Measurements from ENCODE around the gene MEIOB. TPM values are rescaled to one million over a fixed set of nuclear protein-coding genes. Genes with fewer than 3 reads are reported as not detected.
A peak's percentile ranks its signal among the peaks of the same experiment; 100 is the strongest.

Gene MEIOB
- polyA plus RNA-seq, 2 donors, result 0.08 TPM; not detected in 1

GRCh38 chr16:1792836-1793577 lies 79.0 kb downstream of the MEIOB start:
- H3K9me3 ChIP-seq (ENCODE audit: control insufficient read depth in 2 of 2, insufficient read depth in 1 of 2, low read depth in 1 of 2, low read length in 1 of 2), result peaks cover 0 to 1% of the 10 kb centered on the region in 2 donors
- peaks cover 0 to 32% of the 10 kb centered on the region in 2 donors for H3K36me3 ChIP-seq (ENCODE audit: control insufficient read depth in 2 of 2, insufficient read depth in 2 of 2, low read length in 1 of 2)
- 83 to 89% methylated on average over 27 to 33 of the region's 33 CpGs for WGBS, 2 donors
- H3K27ac ChIP-seq (ENCODE audit: low read depth in 2 of 2, low read length in 1 of 2), result no peak overlapping the region
- H3K4me1 ChIP-seq (ENCODE audit: control insufficient read depth in 2 of 2, insufficient read depth in 2 of 2, low read length in 1 of 2), result peaks cover 0 to 12% of the 10 kb centered on the region in 2 donors
- H3K27me3 ChIP-seq (ENCODE audit: control insufficient read depth in 1 of 2, insufficient read depth in 2 of 2, low read length in 2 of 2), result no peaks in the 10 kb centered on the region
- no peak overlapping the region for H3K4me3 ChIP-seq (ENCODE audit: low read depth in 1 of 2, low read length in 2 of 2)

DNA sequence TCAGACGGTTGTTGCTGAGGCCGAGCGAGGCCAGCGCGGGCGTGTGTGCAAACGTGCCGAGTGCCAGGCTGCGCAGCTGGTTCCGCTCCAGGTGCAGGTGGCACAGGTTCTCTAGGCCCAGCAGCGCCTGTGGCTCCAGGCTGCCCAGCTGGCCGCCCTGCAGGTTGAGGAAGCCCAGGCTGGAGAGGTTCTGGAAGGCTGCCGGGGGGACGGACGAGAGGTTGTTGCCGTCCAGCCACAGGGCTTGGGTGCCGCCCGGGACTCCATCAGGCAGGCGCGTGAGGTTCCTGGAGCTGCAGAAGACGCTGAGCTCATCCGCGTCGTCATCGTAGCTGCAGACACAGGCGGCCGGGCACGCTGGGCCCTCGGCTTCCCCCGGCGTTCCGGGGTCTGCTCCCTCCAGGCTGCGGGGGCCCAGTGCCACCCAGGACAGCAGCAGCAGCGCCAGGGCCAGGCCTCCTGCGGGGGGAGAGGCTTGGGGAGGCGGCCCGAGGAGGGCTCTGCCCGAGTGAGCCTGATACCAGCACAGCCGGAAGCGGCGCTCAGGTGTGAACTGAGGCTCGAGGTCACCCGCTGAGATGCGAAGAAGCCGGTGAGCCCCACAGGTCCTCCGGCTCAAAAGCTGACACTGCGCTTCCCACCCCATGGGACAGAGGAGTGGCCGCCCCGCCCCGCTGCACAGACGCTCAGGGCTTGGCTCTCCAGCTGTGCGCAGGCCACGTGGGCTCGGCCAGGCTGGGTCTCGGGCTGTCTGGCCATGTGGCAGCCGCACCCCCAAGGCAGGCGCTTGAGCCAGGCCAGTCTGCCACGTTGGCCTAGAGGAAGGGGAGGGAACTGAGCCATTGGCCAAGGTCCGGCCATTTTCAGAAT lies 79.8 kb downstream of the MEIOB start:
- WGBS, 2 donors, result 89 to 91% methylated on average over 50 to 59 of the region's 59 CpGs
- no peak overlapping the region for H3K27ac ChIP-seq (ENCODE audit: low read depth in 2 of 2, low read length in 1 of 2)
- H3K4me3 ChIP-seq (ENCODE audit: low read depth in 1 of 2, low read length in 2 of 2), result no peak overlapping the region

GRCh38 chr16:1791256-1791942 lies 80.6 kb downstream of the MEIOB start:
- Histone ChIP-seq H3K4me1 (ENCODE audit: control insufficient read depth in 2 of 2, insufficient read depth in 2 of 2, low read length in 1 of 2) (peaks cover 0 to 17% of the 10 kb centered on the region in 2 donors), H3K4me3 (ENCODE audit: low read depth in 1 of 2, low read length in 2 of 2) (no peak overlapping the region), H3K9me3 (ENCODE audit: control insufficient read depth in 2 of 2, insufficient read depth in 1 of 2, low read depth in 1 of 2, low read length in 1 of 2) (no peaks in the 10 kb centered on the region), H3K36me3 (ENCODE audit: control insufficient read depth in 2 of 2, insufficient read depth in 2 of 2, low read length in 1 of 2) (peaks cover 0 to 46% of the 10 kb centered on the region in 2 donors), H3K27ac (ENCODE audit: low read depth in 2 of 2, low read length in 1 of 2) (no peak overlapping the region), H3K27me3 (ENCODE audit: control insufficient read depth in 1 of 2, insufficient read depth in 2 of 2, low read length in 2 of 2) (no peaks in the 10 kb centered on the region)
- 93 to 95% methylated on average over 53 of the region's 53 CpGs for WGBS, 2 donors

More for the DNA sequence above, 79.8 kb downstream of the MEIOB start:
- peaks cover 0 to 40% of the 10 kb centered on the region in 2 donors for H3K36me3 ChIP-seq (ENCODE audit: control insufficient read depth in 2 of 2, insufficient read depth in 2 of 2, low read length in 1 of 2)
- H3K9me3 ChIP-seq (ENCODE audit: control insufficient read depth in 2 of 2, insufficient read depth in 1 of 2, low read depth in 1 of 2, low read length in 1 of 2), result no peaks in the 10 kb centered on the region
- no peaks in the 10 kb centered on the region for H3K27me3 ChIP-seq (ENCODE audit: control insufficient read depth in 1 of 2, insufficient read depth in 2 of 2, low read length in 2 of 2)
- H3K4me1 ChIP-seq (ENCODE audit: control insufficient read depth in 2 of 2, insufficient read depth in 2 of 2, low read length in 1 of 2), result peaks cover 0 to 16% of the 10 kb centered on the region in 2 donors

DNA sequence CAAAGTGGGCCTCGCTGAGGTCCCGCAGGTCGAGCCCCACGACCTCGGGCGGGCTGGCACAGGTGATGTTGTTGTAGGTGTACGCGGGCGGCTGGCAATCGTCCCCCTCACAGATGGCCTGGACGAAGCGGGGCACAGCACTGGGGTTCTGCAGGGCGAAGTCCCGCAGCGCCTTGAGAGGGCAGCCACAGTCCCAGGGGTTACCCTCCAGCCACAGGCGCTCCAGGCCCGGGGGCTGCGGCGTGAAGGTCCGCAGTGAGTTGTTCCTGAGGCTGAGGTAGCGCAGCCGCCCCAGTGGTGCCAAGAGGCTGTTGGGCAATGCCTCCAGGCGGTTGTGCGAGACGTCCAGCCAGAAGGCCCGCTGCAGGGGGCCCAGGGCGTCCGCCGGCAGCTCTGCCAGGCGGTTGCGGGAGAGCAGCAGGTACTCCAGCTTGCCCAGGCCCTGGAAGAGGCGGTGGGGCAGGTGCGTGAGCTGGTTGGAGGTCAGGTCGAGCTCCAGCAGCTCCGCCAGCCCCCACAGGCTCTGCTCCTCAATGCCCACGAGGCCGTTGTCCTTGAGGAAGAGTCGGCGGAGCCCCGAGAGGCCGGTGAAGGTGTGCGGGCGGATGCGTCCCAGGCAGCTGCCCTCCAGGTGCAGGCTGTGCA lies 81.2 kb downstream of the MEIOB start:
- WGBS, 2 donors, result 94 to 95% methylated on average over 40 to 44 of the region's 44 CpGs
- H3K36me3 ChIP-seq (ENCODE audit: control insufficient read depth in 2 of 2, insufficient read depth in 2 of 2, low read length in 1 of 2), result peaks cover 0 to 52% of the 10 kb centered on the region in 2 donors
- no peaks in the 10 kb centered on the region for H3K27me3 ChIP-seq (ENCODE audit: control insufficient read depth in 1 of 2, insufficient read depth in 2 of 2, low read length in 2 of 2)
- no peaks in the 10 kb centered on the region for H3K9me3 ChIP-seq (ENCODE audit: control insufficient read depth in 2 of 2, insufficient read depth in 1 of 2, low read depth in 1 of 2, low read length in 1 of 2)
- no peak overlapping the region for H3K27ac ChIP-seq (ENCODE audit: low read depth in 2 of 2, low read length in 1 of 2)
- no peak overlapping the region for H3K4me3 ChIP-seq (ENCODE audit: low read depth in 1 of 2, low read length in 2 of 2)
- H3K4me1 ChIP-seq (ENCODE audit: control insufficient read depth in 2 of 2, insufficient read depth in 2 of 2, low read length in 1 of 2), result peaks cover 0 to 17% of the 10 kb centered on the region in 2 donors

- H3K9me3 ChIP-seq (ENCODE audit: control insufficient read depth in 2 of 2, insufficient read depth in 1 of 2, low read depth in 1 of 2, low read length in 1 of 2), result no peaks in the 10 kb centered on the region
- 91 to 94% methylated on average over 13 to 15 of the region's 15 CpGs for WGBS, 2 donors
- no peak overlapping the region for H3K4me3 ChIP-seq (ENCODE audit: low read depth in 1 of 2, low read length in 2 of 2)
- no peak overlapping the region for H3K27ac ChIP-seq (ENCODE audit: low read depth in 2 of 2, low read length in 1 of 2)
- peaks cover 0 to 17% of the 10 kb centered on the region in 2 donors for H3K4me1 ChIP-seq (ENCODE audit: control insufficient read depth in 2 of 2, insufficient read depth in 2 of 2, low read length in 1 of 2)
- H3K27me3 ChIP-seq (ENCODE audit: control insufficient read depth in 1 of 2, insufficient read depth in 2 of 2, low read length in 2 of 2), result no peaks in the 10 kb centered on the region
- peaks cover 0 to 54% of the 10 kb centered on the region in 2 donors for H3K36me3 ChIP-seq (ENCODE audit: control insufficient read depth in 2 of 2, insufficient read depth in 2 of 2, low read length in 1 of 2)
These were observed 81.7 kb downstream of the MEIOB start for GRCh38 chr16:1790261-1790610.

- Histone ChIP-seq H3K4me1 (ENCODE audit: control insufficient read depth in 2 of 2, insufficient read depth in 2 of 2, low read length in 1 of 2) (peaks cover 0 to 17% of the 10 kb centered on the region in 2 donors), H3K27ac (ENCODE audit: low read depth in 2 of 2, low read length in 1 of 2) (no peak overlapping the region), H3K27me3 (ENCODE audit: control insufficient read depth in 1 of 2, insufficient read depth in 2 of 2, low read length in 2 of 2) (no peaks in the 10 kb centered on the region), H3K4me3 (ENCODE audit: low read depth in 1 of 2, low read length in 2 of 2) (no peak overlapping the region), H3K36me3 (ENCODE audit: control insufficient read depth in 2 of 2, insufficient read depth in 2 of 2, low read length in 1 of 2) (peaks cover 0 to 57% of the 10 kb centered on the region in 2 donors), H3K9me3 (ENCODE audit: control insufficient read depth in 2 of 2, insufficient read depth in 1 of 2, low read depth in 1 of 2, low read length in 1 of 2) (no peaks in the 10 kb centered on the region)
- 63 to 64% methylated on average over 19 to 25 of the region's 25 CpGs for WGBS, 2 donors
These were observed 82.3 kb downstream of the MEIOB start for GRCh38 chr16:1789643-1790045.

GRCh38 chr16:1788708-1789100 lies 83.3 kb downstream of the MEIOB start:
- 42 to 51% methylated on average over 19 of the region's 19 CpGs for WGBS, 2 donors
- H3K27ac ChIP-seq (ENCODE audit: low read depth in 2 of 2, low read length in 1 of 2), result peak overlapping the region in 1 of 2 donors; percentile 66
- no peak overlapping the region for H3K4me3 ChIP-seq (ENCODE audit: low read depth in 1 of 2, low read length in 2 of 2)
- no peaks in the 10 kb centered on the region for H3K27me3 ChIP-seq (ENCODE audit: control insufficient read depth in 1 of 2, insufficient read depth in 2 of 2, low read length in 2 of 2)
- H3K36me3 ChIP-seq (ENCODE audit: control insufficient read depth in 2 of 2, insufficient read depth in 2 of 2, low read length in 1 of 2), result peaks cover 0 to 57% of the 10 kb centered on the region in 2 donors
- no peaks in the 10 kb centered on the region for H3K9me3 ChIP-seq (ENCODE audit: control insufficient read depth in 2 of 2, insufficient read depth in 1 of 2, low read depth in 1 of 2, low read length in 1 of 2)
- H3K4me1 ChIP-seq (ENCODE audit: control insufficient read depth in 2 of 2, insufficient read depth in 2 of 2, low read length in 1 of 2), result peaks cover 4 to 20% of the 10 kb centered on the region in 2 donors

DNA sequence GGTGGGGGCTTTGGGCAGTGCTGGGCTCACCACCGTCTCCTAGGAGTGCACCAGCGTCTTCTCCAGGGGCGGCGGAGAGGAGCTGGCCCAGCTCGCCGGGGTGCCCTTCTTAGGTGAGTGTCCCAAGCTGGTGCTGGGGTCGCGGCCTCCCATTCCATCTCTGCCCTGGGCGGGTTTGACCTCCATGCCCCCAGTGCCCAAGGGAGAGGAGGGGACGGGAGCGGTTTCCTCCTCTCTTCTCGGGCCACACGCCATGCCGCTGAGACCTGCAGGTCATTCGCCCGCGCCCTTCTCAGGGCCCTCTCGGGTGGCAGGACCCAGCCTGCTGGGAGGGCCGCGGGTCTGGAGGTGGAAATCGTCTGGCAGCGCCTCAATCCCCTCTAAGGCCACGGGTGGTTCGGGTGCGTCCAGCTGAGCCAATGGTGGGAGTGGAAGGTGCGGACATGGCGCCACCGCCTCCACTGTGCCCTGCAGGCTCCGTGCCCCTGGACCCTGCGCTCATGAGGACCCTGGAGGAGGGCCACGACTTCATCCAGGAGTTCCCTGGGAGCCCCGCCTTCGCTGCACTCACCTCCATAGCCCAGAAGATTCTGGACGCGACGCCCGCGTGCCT lies 83.8 kb downstream of the MEIOB start:
- 75 to 77% methylated on average over 37 to 38 of the region's 38 CpGs for WGBS, 2 donors
- Histone ChIP-seq H3K27ac (ENCODE audit: low read depth in 2 of 2, low read length in 1 of 2) (peak overlapping the region in 1 of 2 donors; percentile 37), H3K9me3 (ENCODE audit: control insufficient read depth in 2 of 2, insufficient read depth in 1 of 2, low read depth in 1 of 2, low read length in 1 of 2) (no peaks in the 10 kb centered on the region), H3K4me3 (ENCODE audit: low read depth in 1 of 2, low read length in 2 of 2) (no peak overlapping the region), H3K4me1 (ENCODE audit: control insufficient read depth in 2 of 2, insufficient read depth in 2 of 2, low read length in 1 of 2) (peaks cover 4 to 20% of the 10 kb centered on the region in 2 donors), H3K36me3 (ENCODE audit: control insufficient read depth in 2 of 2, insufficient read depth in 2 of 2, low read length in 1 of 2) (peaks cover 0 to 57% of the 10 kb centered on the region in 2 donors), H3K27me3 (ENCODE audit: control insufficient read depth in 1 of 2, insufficient read depth in 2 of 2, low read length in 2 of 2) (no peaks in the 10 kb centered on the region)
